PC-3 (cell line): ENCODE results near the gene SULT1A4.
"Not testable (repeated sequence)": the region's sequence is repeated elsewhere in the genome, so short reads cannot be mapped to it uniquely, and the experiment has no call there.

Experiments used
- EZH2 ChIP-seq: fragments of 300-600 bp; sonication (generic); IDR thresholded peaks from one replicate; pipeline ENCODE4 v1.6.1; 2017; ENCODE audit warnings: antibody characterized with exemption, mild to moderate bottlenecking, low read length; ENCODE audit not compliant: unreplicated experiment
- TF ChIP-seq, protein P1 (sequence below): fragments of 300-600 bp; sonication (generic); conservative IDR thresholded peaks from 2 replicates; pipeline ENCODE4 v1.5.1; 2017; ENCODE audit warnings: antibody characterized with exemption, low read depth, mild to moderate bottlenecking, low read length

DNA sequence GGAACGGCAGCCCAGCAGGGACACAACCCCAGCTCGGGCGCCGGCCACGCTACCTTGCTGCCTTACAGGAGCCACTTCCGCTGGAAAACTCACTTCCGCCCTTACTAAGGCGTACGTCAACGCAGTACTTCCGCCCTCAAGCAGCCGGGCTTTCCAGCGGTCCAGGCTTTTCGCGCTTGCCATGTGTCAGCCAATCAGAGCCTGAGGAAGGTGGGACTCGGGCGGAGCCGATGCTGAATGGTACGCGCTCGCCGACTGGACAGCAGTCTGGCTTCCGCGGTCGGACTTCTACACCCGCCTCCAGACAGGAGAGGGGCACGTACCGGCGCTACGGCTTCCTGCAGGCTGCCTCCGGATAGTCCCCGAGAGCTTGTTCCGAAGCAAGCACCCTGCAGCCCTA is 5.4 kb upstream of the SULT1A4 start, which contains the start of the genes BOLA2 and SLX1B:
- TF ChIP-seq, protein P1, sequence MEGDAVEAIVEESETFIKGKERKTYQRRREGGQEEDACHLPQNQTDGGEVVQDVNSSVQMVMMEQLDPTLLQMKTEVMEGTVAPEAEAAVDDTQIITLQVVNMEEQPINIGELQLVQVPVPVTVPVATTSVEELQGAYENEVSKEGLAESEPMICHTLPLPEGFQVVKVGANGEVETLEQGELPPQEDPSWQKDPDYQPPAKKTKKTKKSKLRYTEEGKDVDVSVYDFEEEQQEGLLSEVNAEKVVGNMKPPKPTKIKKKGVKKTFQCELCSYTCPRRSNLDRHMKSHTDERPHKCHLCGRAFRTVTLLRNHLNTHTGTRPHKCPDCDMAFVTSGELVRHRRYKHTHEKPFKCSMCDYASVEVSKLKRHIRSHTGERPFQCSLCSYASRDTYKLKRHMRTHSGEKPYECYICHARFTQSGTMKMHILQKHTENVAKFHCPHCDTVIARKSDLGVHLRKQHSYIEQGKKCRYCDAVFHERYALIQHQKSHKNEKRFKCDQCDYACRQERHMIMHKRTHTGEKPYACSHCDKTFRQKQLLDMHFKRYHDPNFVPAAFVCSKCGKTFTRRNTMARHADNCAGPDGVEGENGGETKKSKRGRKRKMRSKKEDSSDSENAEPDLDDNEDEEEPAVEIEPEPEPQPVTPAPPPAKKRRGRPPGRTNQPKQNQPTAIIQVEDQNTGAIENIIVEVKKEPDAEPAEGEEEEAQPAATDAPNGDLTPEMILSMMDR: not testable (repeated sequence)
- not testable (repeated sequence) for TF ChIP-seq EZH2
